Stimulated activated CD8-positive, alpha-beta memory T cell treated with anti-CD3 and anti-CD28 coated beads, Interleukin-7, amount 100 ng/mL, for 24 hours (primary cell): Measurements from ENCODE around the gene MOCS1.

Source experiments
- DNase-seq: peaks from one replicate; pipeline ENCODE4 v3.0.0-alpha.2; 2020; ENCODE audit warnings: low read depth

Gene MOCS1

DNA sequence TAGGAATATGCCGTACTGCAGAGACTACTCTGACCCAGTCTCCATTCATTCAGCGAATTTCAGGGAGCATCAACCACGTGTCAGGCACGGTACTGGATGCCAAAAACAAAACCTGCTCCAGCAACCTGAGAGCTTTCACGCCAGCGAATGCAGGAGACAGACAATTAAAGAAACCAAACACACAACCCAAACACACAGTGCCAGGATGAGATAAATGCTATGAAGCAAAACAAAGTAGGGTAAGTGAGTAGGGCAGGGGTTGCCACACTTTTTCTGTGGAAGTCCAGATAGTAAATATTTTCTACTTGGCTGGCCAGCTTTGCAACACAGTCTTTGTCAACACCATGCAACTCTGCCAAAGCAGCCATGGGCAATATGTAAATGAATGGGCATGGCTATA, 10.0 kb downstream of the MOCS1 start:
- no peak for DNase-seq

DNA sequence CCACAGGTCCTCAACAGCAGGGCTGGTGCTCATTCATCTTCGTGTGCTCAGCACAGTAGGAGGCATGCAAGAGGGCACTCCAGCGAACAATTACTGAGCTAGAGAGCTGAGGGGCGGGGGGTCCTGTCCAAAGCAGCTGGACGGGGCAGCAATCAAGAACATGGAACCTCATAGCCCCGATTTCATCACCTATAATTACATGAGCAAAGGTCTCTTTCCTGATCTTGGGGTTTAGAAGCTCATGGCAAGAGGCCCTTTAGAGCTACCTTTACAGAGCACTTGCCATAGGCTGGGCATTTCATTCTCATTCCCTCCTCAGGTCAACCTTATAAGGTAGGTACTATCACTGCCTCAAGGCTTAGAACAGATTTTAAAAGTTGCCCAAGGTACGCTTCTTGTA, 10.4 kb downstream of the MOCS1 start:
- DNase-seq = no peak

DNA sequence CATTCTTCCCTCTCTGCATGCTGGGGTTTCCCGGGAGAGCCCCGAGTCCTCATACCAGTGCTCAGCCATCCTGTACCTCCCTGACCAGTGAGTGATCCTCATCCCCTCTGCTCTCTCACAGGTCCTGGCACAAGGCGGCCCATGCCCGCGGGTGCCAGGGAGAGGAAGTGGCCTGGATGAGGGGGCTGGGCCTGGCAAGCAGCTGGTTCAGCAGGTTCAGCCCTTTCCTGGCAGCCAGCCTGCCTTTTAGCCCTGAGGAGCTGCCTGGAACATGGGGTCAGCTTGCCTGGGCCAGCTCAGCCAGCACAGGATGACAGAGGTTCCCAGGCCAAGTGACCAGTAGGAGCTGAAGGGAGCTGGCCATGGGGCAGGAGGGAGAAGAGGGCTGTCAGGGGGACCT, 10.9 kb downstream of the MOCS1 start:
- no peak for DNase-seq

DNA sequence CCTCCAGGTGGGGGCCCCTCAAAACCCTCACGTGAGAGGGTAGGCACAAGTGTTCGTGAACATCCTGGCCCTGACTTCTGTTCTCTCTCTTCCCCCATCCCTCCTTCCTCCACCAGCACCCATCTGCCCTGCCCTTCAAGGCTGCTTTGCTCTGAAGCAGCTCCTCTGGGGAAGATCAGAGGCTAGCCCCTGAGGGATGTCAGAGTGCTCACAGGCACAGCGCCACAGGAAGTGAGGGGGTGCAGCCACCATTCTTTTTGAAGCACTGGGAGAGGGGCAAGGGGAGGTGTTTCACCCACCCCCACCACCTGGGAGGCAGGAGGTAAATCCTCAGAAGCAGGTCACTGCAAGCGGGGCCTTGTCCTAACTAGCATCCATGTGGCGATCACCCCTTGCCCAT, 11.4 kb downstream of the MOCS1 start:
- DNase-seq = no peak

DNA sequence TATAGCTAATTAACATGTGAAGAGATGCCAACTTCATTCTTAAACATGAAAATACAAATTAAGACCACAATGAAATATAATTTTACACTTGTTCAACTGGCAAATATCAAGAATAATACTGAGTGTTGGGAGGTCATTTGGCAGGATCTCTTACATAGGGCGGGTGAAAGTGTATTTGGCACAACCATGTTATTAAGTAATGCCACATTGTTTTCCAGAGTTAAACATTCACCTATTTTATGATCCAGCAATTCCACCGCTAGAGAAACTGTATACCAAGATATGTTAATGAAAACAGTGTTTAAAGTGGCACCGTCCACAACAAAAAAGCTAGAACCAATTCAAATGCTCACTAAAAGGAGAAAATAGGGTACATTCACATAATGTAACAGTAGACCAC, 14.1 kb downstream of the MOCS1 start:
- no peak for DNase-seq

DNA sequence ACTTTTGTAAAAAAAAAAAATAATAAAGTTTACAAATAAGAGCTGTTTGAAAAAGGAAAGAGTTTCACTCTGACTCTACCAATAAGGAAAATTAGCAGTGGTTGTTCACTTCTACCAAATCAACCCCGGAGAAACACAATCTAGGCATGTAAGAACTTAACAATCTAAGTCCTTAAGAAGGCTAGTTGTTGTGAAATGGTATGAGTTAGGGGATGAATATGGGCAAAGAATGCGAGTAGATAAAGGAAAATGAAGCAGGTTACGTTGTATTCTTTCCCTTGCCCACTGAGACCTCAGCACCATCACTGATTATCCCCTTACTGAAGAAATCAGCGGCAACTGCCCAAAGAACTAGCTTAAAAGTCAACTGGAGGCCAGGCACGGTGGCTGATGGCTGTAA, 15.4 kb downstream of the MOCS1 start:
- no peak for DNase-seq

DNA sequence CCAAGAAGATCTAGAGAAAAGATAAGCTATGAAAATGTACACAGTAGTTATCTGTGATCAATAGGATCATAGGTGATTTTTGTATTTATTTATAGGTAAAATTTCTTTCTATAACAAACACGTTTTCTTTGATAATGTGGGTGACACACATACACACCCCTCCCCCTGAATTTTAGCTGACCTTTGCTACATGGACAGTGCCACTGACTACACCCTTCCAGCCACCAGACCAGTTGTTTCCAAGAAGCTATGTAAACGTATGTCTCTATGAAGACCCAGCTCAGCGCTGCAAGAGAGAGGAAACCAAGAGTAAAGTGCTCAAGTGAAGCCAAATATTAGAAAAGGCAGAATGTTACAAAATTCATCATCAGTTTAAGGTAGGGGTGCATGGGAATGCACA, 16.3 kb downstream of the MOCS1 start:
- no peak for DNase-seq

DNA sequence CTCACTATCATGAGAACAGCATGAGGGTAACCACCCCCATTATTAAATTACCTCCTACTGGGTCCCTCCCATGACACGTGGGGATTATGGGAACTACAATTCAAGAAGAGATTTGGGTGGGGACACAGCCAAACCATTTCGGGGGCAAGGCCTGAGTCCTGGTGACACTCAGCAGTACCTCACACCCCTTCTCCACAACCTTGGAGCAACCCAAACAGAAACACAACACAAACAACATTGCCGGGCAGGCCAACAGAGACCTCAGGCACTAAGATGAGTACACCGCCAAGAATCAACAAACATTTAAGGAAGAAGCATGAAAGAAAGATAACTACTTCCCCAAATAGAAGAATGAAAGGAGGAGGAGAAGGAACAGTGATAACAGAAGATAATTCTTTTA, 16.9 kb downstream of the MOCS1 start:
- no peak for DNase-seq

DNA sequence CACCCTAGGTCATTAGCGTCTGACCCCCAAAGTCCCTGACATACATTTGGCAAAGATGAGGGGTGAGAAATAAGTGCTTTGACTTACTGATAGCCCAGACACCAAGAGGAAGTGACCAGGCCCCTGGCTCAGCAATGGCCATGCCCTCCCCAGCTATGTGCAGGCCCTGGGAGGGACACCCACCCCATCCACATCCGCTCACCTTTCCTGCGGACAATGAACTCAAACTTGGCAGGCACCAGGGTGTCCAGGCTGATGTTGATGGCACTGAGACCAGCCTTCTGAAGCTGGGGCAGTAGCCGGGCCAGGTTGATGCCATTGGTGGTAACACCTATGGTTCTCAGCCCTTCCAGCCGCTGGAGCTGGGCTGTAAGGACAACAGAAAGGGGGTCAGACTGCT, 18.4 kb downstream of the MOCS1 start:
- DNase-seq = no peak

DNA sequence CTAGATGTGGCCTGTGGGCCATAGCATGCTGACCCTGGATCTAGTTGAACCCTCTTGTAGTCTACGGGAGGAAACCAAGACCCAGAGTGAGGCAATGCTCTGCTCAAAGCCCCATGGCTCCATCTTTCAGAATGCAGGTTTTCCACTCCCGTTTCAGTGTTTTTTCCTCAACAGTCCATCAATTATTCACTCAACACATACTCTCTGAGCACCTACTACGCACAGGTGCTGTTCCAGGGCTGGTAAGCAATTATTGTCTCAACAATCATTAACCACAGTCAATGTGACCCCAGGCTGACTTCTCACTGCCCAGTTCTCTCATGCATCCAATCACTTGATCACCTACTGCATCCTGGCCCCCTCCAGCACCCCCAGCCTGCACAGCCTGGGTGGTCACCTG, 20.0 kb downstream of the MOCS1 start:
- no peak for DNase-seq

DNA sequence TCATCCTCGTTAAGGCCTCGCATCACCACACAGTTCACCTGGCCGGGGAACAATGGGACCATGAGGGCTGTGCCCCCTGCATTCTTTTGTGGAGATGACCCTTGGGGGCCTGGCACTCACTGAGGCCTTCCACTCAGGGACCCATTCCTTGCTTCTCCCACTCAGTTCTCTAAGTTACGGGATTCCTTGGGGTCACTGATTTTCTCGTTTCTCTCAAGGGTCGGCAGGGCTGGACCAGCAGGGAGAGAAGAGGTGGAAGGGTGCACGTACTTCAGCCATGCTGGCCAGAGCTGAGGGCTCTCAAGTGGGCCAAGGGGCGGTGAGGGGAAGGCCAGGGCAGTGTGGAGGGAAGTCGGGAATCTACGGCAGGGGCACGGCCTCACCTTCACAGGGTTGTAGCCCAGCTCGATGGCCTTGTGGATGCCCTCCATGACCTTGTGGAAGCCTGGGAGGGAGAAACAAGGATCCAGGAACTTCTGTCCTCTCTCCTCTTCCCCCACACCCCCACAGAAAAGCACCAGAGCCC, 20.8 kb downstream of the MOCS1 start:
- no peak for DNase-seq

DNA sequence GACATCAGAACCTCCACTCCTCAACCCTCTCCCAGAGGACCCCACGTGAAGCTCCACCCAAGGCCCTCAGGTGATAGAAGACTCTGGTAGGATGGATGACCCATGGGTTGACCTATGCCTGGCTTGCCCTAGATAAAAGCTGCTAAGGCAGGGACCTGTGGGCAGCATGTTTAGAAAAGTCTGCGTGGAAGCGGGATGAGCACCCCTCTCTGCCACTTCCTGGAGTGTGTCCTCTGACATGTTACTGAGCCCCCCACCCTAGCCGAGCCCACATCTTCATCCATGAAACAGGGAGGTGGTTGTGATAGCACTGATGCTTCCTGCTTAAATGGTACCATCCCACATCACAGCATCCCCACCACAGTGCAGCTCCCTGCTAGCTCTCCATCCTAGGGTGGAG, 21.8 kb downstream of the MOCS1 start:
- DNase-seq = no peak

DNA sequence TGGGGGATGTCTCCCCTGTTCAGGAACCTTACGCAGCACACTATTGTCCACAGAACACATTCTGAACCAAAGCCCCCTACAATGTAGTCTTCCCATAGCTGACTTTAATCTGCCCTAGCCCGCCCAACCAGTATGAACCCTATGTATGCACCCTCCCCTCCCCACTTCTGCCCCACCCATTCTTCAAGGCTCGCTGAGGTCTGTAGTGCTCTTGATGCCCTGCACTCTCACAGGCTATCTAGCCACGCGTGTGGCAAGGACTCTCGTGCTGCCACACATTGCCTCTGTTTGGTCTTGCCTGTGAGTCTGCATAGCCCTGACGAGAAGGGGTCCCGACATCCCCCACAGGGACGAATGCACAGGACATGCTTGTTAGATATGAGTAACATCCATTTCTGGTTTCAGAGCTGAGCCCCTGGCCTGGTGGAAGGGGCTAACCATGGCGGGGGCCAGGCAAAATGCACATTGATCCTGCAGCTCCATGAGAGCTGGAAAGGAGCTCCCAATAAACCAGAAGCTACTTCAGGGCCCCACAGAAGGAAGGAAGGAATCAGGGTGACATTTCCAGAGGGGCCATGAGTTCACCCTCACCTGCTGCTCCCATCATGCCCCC, 22.6 kb downstream of the MOCS1 start:
- no peak for DNase-seq

DNA sequence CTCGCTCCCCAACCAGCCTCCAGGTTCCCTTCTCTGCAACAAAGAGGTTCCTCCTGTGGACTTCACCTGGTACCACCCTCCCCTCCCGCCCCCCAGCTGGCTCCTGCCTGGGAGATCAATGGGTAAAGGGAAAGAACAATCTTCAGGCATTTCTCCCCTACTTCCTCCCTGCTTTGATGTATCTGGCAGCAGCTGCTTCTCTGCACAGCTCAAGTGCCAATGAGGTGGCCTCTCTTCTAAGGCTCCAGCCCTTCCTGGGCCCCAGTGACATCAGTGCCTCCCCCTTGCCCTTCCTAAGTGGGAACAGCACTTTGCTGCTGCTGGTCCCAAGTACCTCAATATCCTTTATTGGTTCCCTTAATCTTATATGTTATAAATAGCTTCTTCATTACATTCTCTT, 23.5 kb downstream of the MOCS1 start:
- no peak for DNase-seq

DNA sequence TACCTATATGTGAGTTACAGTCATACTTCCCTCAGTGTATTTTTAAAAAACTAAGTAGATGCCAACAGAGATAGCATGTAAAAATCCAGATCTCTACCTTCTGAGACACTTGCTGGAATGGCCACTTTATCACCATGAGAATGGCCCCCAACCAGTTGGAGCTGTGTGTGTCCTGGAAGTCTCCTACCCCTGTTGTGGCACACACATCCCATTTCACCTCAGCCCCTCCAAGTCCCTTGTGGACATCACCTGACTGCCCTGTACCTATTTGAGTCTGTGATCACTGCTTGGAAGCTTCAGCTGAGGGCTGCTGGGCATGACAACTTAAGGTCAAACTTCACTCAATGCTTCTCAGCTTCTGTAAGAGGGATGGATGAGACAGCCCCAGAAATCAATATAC, 24.1 kb downstream of the MOCS1 start:
- DNase-seq = no peak

DNA sequence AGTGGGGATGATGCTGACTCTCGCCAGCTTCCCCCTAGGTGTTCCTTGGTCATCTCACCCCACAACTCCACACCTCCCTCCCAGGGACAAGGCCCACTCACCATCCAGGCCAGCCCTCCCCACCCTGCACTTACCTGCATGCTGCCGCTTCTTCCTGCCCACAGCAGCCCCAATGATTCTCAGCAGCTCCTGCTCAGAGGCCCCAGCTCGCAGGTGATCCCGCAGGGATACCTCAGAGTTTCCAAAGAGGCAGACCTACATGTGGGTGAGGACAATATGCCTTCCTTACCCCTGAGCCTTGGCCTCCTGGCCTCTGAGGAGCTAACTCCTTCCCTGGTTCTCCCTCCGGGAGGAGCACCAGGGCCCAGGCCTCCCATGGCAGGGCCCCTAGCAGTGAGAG, 24.6 kb downstream of the MOCS1 start:
- no peak for DNase-seq

DNA sequence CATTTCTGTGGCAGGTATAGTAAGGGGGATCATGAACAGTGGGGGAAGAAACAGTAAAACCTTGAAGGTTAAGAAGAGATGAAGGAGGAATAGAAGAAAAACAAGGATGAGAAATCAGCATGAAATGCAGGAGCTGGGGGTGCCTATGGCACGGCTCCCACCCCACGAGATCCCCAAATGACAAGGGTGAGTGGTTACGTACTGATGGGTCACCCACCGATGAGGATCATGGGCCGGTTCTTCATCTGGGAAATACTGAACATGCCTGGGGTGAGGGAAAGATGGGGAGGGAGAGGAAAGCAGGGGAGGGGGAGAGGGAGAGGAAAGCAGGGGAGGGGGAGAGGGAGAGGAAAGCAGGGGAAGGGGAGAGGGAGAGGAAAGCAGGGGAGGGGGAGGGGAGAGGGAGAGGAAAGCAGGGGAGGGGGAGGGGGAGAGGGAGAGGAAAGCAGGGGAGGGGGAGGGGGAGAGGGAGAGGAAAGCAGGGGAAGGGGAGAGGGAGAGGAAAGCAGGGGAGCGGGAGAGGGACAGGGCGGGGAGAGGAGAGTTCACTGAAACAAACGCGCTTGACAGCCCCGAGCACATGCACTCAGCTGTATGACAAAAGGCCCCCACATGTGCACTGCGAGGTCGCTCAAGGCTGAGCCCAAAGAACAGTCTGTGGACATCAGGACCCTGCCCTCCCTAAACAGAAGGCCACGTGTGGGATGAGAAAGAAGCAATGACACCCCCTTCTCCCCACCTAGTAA, 25.3 kb downstream of the MOCS1 start:
- no peak for DNase-seq

DNA sequence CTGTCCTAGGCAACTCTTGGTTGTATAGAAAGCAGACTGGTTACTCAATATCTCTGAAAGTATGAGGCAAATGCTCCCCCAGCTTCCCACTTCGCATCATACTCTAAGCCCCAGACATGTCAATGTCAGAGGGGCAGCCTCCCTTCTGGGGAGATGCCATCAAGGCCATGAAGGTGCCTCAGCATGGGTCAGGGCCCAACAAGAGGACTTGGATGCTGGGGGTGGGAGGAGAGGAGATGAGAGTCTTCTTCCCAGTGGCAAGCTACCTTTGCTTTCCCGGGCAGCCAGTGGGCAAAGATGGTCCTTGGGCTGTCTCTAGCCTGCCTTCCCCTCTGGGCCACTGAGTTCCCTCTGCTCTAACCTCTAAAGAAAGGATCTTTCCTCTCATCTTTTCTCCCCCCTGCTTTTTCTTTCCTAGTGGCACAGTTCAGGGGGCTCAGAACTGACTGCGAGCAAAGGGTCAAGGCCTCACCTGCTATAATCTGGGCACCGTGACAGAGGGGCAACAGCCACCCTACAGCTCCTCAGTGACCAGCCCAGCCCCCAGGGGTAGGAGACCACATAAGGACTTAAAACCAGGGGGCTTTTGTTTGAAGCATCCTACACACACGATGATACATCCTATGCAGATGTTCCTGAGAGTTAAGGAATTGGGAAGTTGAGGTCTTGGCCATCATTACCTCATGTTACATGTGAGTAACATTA, 26.2 kb downstream of the MOCS1 start:
- no peak for DNase-seq

DNA sequence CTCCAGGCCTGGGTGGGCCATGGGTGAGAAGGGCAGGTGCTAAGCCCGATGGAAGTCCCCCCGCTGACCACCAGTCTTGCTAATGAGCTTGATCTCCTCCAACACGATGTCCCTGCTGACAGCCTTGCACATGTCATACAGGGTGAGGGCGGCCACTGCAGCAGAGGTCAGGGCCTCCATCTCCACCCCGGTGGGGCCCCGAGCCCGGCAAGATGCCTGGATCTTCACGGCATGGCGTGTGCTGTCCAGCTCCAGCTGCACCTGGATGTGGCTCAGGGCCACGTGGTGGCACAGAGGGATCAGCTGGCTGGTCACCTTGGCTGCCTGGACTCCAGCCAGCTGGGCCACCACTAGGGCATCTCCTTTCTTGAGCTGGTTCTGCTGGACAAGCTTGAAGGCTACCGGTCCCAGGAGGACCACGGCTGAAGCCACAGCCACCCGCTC, 27.9 kb downstream of the MOCS1 start:
- DNase-seq = no peak

DNA sequence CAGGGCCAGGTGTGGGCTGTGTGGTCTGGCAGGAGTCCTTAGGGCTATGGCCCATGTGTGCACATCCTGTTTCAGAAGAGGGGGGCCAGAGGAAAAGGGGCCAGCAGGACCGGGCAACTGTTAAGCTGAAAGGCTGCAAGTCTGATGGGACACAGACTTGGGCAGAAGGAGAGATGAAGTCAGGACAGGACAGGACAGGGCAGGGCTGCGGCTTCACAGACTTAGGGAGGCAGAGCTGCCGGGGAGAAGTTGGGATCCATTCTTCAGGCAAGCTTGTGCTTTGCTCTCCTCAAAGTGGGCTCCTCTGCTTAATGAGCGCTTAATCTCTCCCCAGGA, 28.7 kb downstream of the MOCS1 start:
- no peak for DNase-seq

DNA sequence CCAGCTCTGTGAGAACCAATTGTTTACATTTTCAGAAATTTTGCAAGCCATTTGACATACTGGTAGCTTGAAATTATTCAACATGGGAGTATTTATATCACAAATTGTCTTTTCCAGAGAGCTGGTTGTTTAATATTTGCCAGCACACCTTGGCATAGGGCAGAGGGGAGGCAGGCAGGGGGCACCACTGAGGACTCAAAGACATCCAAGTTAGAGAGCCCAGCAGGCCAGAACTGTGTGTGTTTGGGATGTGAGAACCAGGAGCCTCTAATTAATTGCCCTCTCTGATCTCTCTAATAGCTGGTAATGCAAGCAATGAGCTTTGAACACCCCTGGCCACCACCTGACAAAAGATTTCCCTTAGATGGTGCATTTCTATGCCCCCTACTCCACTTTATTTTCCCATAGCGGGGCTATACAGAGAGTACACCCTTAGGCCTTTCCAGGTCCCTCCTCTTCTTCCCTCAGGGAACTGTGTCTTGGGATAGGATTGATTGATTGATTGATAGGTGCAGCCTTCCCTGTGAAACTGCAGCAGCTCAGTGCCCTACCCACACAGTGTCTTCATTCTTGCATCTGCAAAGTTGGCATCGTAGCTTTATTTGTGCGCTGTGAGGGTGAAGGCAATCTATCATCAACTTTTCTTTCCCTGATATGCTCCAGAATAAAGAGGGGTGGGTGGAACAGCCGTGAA, 29.2 kb downstream of the MOCS1 start:
- no peak for DNase-seq

DNA sequence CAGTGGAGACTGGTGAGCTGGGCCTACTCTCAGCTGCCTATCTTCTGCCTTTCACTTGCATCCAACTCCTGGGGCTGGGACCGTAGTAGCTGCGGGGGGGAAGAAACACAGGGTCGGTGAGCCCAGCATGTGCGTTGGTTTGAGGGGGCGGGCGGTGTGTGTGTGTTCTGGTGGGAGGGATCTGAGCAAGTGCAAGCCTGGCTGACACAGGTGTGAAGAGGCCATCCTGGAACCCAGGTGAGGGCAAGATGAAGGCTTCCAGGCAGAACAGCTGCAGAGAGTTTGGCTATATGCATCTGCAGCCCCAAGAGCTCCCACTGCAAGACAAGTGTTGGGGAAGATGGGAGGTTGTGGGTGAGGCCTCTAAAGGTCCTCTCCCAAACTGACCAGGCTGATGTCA, 30.6 kb downstream of the MOCS1 start:
- DNase-seq = no peak
